ENCODE measurements around the gene SUMO1. TPM values are rescaled to one million over a fixed set of nuclear protein-coding genes. Genes with fewer than 3 reads are reported as not detected.

The SUMO1 gene
- total RNA-seq, 1 donor from 2014 or later: 113 TPM

- H3K4me3 Mint-ChIP-seq (ENCODE audit: unreplicated experiment): no peak overlapping the region
- H3K9me3 Mint-ChIP-seq (ENCODE audit: unreplicated experiment): no peaks in the 10 kb centered on the region
- no peaks in the 10 kb centered on the region for H3K36me3 Mint-ChIP-seq (ENCODE audit: low read depth, unreplicated experiment)
Measured at GRCh38 chr2:202270487-202270886, 32.1 kb upstream of the SUMO1 start.

GRCh38 chr2:202269585-202269984 is 31.2 kb upstream of the SUMO1 start:
- H3K27me3 Mint-ChIP-seq (ENCODE audit: unreplicated experiment): peaks cover 2% of the 10 kb centered on the region
- no peak overlapping the region for H3K27ac Mint-ChIP-seq (ENCODE audit: unreplicated experiment)
- peaks cover 5% of the 10 kb centered on the region for H3K4me1 Mint-ChIP-seq (ENCODE audit: unreplicated experiment)
- H3K4me3 Mint-ChIP-seq (ENCODE audit: unreplicated experiment): no peak overlapping the region
- DNase-seq (ENCODE audit: low spot score): no peak
- no peak for TF ChIP-seq CTCF (IDR thresholded peaks at IDR 0.05; ENCODE audit: unreplicated experiment)
- H3K9me3 Mint-ChIP-seq (ENCODE audit: unreplicated experiment): no peaks in the 10 kb centered on the region
- H3K36me3 Mint-ChIP-seq (ENCODE audit: low read depth, unreplicated experiment): no peaks in the 10 kb centered on the region

More at GRCh38 chr2:202270487-202270886, 32.1 kb upstream of the SUMO1 start:
- DNase-seq (ENCODE audit: low spot score): no peak
- Mint-ChIP-seq H3K27ac (ENCODE audit: unreplicated experiment) (no peak overlapping the region), H3K27me3 (ENCODE audit: unreplicated experiment) (peaks cover 2% of the 10 kb centered on the region), H3K4me1 (ENCODE audit: unreplicated experiment) (peaks cover 5% of the 10 kb centered on the region)
- no peak for TF ChIP-seq CTCF (IDR thresholded peaks at IDR 0.05; ENCODE audit: unreplicated experiment)

GRCh38 chr2:202267495-202267894 is 29.1 kb upstream of the SUMO1 start:
- Mint-ChIP-seq H3K4me1 (ENCODE audit: unreplicated experiment) (peaks cover 5% of the 10 kb centered on the region), H3K36me3 (ENCODE audit: low read depth, unreplicated experiment) (no peaks in the 10 kb centered on the region), H3K27me3 (ENCODE audit: unreplicated experiment) (peaks cover 2% of the 10 kb centered on the region), H3K9me3 (ENCODE audit: unreplicated experiment) (no peaks in the 10 kb centered on the region), H3K27ac (ENCODE audit: unreplicated experiment) (no peak overlapping the region), H3K4me3 (ENCODE audit: unreplicated experiment) (peak overlapping the region; percentile 83)
- no peak for DNase-seq (ENCODE audit: low spot score)
- TF ChIP-seq CTCF (IDR thresholded peaks at IDR 0.05; ENCODE audit: unreplicated experiment): no peak

- H3K4me1 Mint-ChIP-seq (ENCODE audit: unreplicated experiment): peaks cover 5% of the 10 kb centered on the region
- H3K4me3 Mint-ChIP-seq (ENCODE audit: unreplicated experiment): no peak within 1 kb of the TSS
- H3K27ac Mint-ChIP-seq (ENCODE audit: unreplicated experiment): peak within 1 kb of the TSS; percentile 68
- no peaks in the 10 kb centered on the region for H3K9me3 Mint-ChIP-seq (ENCODE audit: unreplicated experiment)
- TF ChIP-seq CTCF (IDR thresholded peaks at IDR 0.05; ENCODE audit: unreplicated experiment): no peak
- peaks cover 2% of the 10 kb centered on the region for H3K27me3 Mint-ChIP-seq (ENCODE audit: unreplicated experiment)
- no peaks in the 10 kb centered on the region for H3K36me3 Mint-ChIP-seq (ENCODE audit: low read depth, unreplicated experiment)
- DNase-seq (ENCODE audit: low spot score): peak; percentile 89
Measured at GRCh38 chr2:202265467-202266277, 27.3 kb upstream of the SUMO1 start, which contains the start of gene NOP58. Gene NOP58 (plus strand): TSS chr2:202265763. CDS start chr2:202265942, 179 bp downstream.

GRCh38 chr2:202261531-202261930 is 23.1 kb upstream of the SUMO1 start:
- no peak for TF ChIP-seq CTCF (IDR thresholded peaks at IDR 0.05; ENCODE audit: unreplicated experiment)
- no peak for DNase-seq (ENCODE audit: low spot score)
- Mint-ChIP-seq H3K4me3 (ENCODE audit: unreplicated experiment) (no peak overlapping the region), H3K36me3 (ENCODE audit: low read depth, unreplicated experiment) (no peaks in the 10 kb centered on the region), H3K27me3 (ENCODE audit: unreplicated experiment) (no peaks in the 10 kb centered on the region), H3K27ac (ENCODE audit: unreplicated experiment) (no peak overlapping the region), H3K4me1 (ENCODE audit: unreplicated experiment) (no peaks in the 10 kb centered on the region), H3K9me3 (ENCODE audit: unreplicated experiment) (no peaks in the 10 kb centered on the region)
